H9 (cell line): Measurements from ENCODE around the gene BDH1. TPM values are rescaled to one million over a fixed set of nuclear protein-coding genes. Genes with fewer than 3 reads are reported as not detected.
"Not testable (repeated sequence)": the region's sequence is repeated elsewhere in the genome, so short reads cannot be mapped to it uniquely, and the experiment has no call there.

Experiments used
- DNase-seq: peaks from one replicate; pipeline ENCODE4 v3.0.0-alpha.2; 2017
- H2AFZ ChIP-seq: one replicate; pipeline ENCODE4 v1.6.1; 2013; ENCODE audit warnings: mild to moderate bottlenecking, low read length, control low read depth, moderate library complexity
- H2AK5ac ChIP-seq: 2 replicates; pipeline ENCODE4 v1.6.1; 2013; ENCODE audit warnings: low read length, control low read depth, mixed read lengths; ENCODE audit not compliant: insufficient read length
- H2BK120ac ChIP-seq: one replicate; pipeline ENCODE4 v1.6.1; 2013; ENCODE audit warnings: low read depth, mild to moderate bottlenecking, low read length, control low read depth, inconsistent platforms; ENCODE audit not compliant: poor library complexity, severe bottlenecking
- H2BK12ac ChIP-seq: 2 replicates; pipeline ENCODE4 v1.6.1; 2013; ENCODE audit warnings: low read length, control low read depth, mixed read lengths, low read depth; ENCODE audit not compliant: insufficient read length
- H2BK15ac ChIP-seq: 2 replicates; pipeline ENCODE4 v1.6.1; 2013; ENCODE audit warnings: low read depth, low read length, control low read depth
- H2BK20ac ChIP-seq: one replicate; pipeline ENCODE4 v1.6.1; 2013; ENCODE audit warnings: low read depth, mild to moderate bottlenecking, low read length, control low read depth, inconsistent platforms; ENCODE audit not compliant: poor library complexity, severe bottlenecking
- H2BK5ac ChIP-seq: 2 replicates; pipeline ENCODE4 v1.6.1; 2013; ENCODE audit warnings: low read length, control low read depth, mixed read lengths; ENCODE audit not compliant: insufficient read length
- H3K14ac ChIP-seq: 2 replicates; pipeline ENCODE4 v1.6.1; 2013; ENCODE audit warnings: low read length, control low read depth; ENCODE audit not compliant: insufficient read depth
- H3K18ac ChIP-seq: 2 replicates; pipeline ENCODE4 v1.6.1; 2013; ENCODE audit warnings: low read depth, mild to moderate bottlenecking, mixed read lengths, low read length, control low read depth; ENCODE audit not compliant: insufficient read length
- H3K23ac ChIP-seq: 2 replicates; pipeline ENCODE4 v1.6.1; 2013; ENCODE audit warnings: low read length, control low read depth, mixed read lengths, low read depth; ENCODE audit not compliant: insufficient read length
- H3K23me2 ChIP-seq: 2 replicates; pipeline ENCODE4 v1.6.1; 2013; ENCODE audit warnings: low read depth, mild to moderate bottlenecking, mixed read lengths, low read length, control low read depth; ENCODE audit not compliant: insufficient read length, poor library complexity, severe bottlenecking
- H3K27ac ChIP-seq: 2 replicates; pipeline ENCODE4 v1.5.1; 2013; ENCODE audit warnings: low read length, control low read depth, mixed read lengths, low read depth; ENCODE audit not compliant: insufficient read length
- H3K27me3 ChIP-seq: 2 replicates; pipeline ENCODE4 v1.6.1; 2013; ENCODE audit warnings: low read length, control low read depth, inconsistent platforms; ENCODE audit not compliant: insufficient read depth
- H3K4ac ChIP-seq: 2 replicates; pipeline ENCODE4 v1.6.1; 2013; ENCODE audit warnings: low read depth, mild to moderate bottlenecking, control low read depth, inconsistent platforms, low read length, moderate library complexity
- H3K4me1 ChIP-seq: 2 replicates; pipeline ENCODE4 v1.6.1; 2013; ENCODE audit warnings: low read length, control low read depth, inconsistent platforms; ENCODE audit not compliant: insufficient read depth
- H3K4me2 ChIP-seq: 2 replicates; pipeline ENCODE4 v1.6.1; 2013; ENCODE audit warnings: low read length, control low read depth, mixed read lengths; ENCODE audit not compliant: insufficient read length, insufficient read depth
- H3K56ac ChIP-seq: 2 replicates; pipeline ENCODE4 v1.6.1; 2013; ENCODE audit warnings: low read depth, mild to moderate bottlenecking, mixed read lengths, low read length, control low read depth; ENCODE audit not compliant: insufficient read length
- H3K79me1 ChIP-seq: 2 replicates; pipeline ENCODE4 v1.6.1; 2013; ENCODE audit warnings: low read depth, mild to moderate bottlenecking, moderate library complexity, low read length, control low read depth, inconsistent platforms; ENCODE audit not compliant: insufficient read depth, poor library complexity, severe bottlenecking
- H3K79me2 ChIP-seq: 2 replicates; pipeline ENCODE4 v1.6.1; 2013; ENCODE audit warnings: low read length, control low read depth, inconsistent platforms; ENCODE audit not compliant: insufficient read depth
- H3K9ac ChIP-seq: 2 replicates; pipeline ENCODE4 v1.6.1; 2013; ENCODE audit warnings: low read length, control low read depth, mixed read lengths; ENCODE audit not compliant: insufficient read length; ENCODE audit errors: extremely low read depth
- H3K9me3 ChIP-seq: one replicate; pipeline ENCODE4 v1.6.1; 2013; ENCODE audit warnings: low read depth, low read length, inconsistent platforms; ENCODE audit not compliant: control insufficient read depth
- H3T11ph ChIP-seq: one replicate; pipeline ENCODE4 v1.6.1; 2013; ENCODE audit warnings: mild to moderate bottlenecking, low read length, control low read depth, inconsistent platforms
- H4K20me1 ChIP-seq: one replicate; pipeline ENCODE4 v1.6.1; 2013; ENCODE audit not compliant: control insufficient read depth, insufficient read length, insufficient read depth
- H4K5ac ChIP-seq: 2 replicates; pipeline ENCODE4 v1.6.1; 2013; ENCODE audit warnings: low read depth, mild to moderate bottlenecking, mixed read lengths, low read length, control low read depth; ENCODE audit not compliant: insufficient read length
- H4K8ac ChIP-seq: replicated peaks from 2 replicates; pipeline ENCODE4 v1.6.1; 2013; ENCODE audit warnings: low read length, control low read depth, mixed read lengths, low read depth; ENCODE audit not compliant: insufficient read length
- H4K91ac ChIP-seq: 2 replicates; pipeline ENCODE4 v1.6.1; 2013; ENCODE audit warnings: low read depth, mild to moderate bottlenecking, moderate library complexity, mixed read lengths, low read length, control low read depth; ENCODE audit not compliant: insufficient read length
- H3K27ac Mint-ChIP-seq, 3 experiments: 2 replicates in 2 of 3; 3 replicates in 1 of 3; pipeline ENCODE4 v1.8.0; 2020 to 2021; ENCODE audit warnings: mixed read lengths in 3 of 3, mild to moderate bottlenecking in 1 of 3, moderate library complexity in 1 of 3
- H3K27me3 Mint-ChIP-seq: 2 replicates; pipeline ENCODE4 v1.8.0; 2021; ENCODE audit warnings: low read depth, mild to moderate bottlenecking, moderate library complexity, mixed read lengths
- H3K36me3 Mint-ChIP-seq, 3 experiments: 2 replicates in 2 of 3; 3 replicates in 1 of 3; pipeline ENCODE4 v1.8.0; 2020 to 2021; ENCODE audit warnings: low read depth in 3 of 3, mixed read lengths in 3 of 3; ENCODE audit not compliant: insufficient read depth in 1 of 3
- H3K4me1 Mint-ChIP-seq, 2 experiments: 2 replicates each; pipeline ENCODE4 v1.8.0; 2020; ENCODE audit warnings: mixed read lengths in 2 of 2
- H3K4me3 Mint-ChIP-seq, 2 experiments: 2 replicates in 1 of 2; 3 replicates in 1 of 2; pipeline ENCODE4 v1.8.0; 2020 to 2021; ENCODE audit warnings: mild to moderate bottlenecking in 2 of 2, mixed read lengths in 2 of 2, moderate library complexity in 1 of 2
- H3K9me3 Mint-ChIP-seq, 2 experiments: 2 replicates in 1 of 2; 3 replicates in 1 of 2; pipeline ENCODE4 v1.8.0; 2020; ENCODE audit warnings: mild to moderate bottlenecking in 2 of 2, mixed read lengths in 2 of 2, moderate library complexity in 1 of 2
- WGBS: extraction: QIAGEN DNeasy Blood & Tissue Kit; methylation state at CpG from one replicate; pipeline ENCODE4 v1.1.7; 2013; ENCODE audit warnings: missing lambda C conversion rate, low lambda C conversion rate, mixed read lengths; ENCODE audit not compliant: insufficient read length; ENCODE audit errors: extremely low coverage; 5-methylcytosine and 5-hydroxymethylcytosine counted together
- total RNA-seq: library from RNA; stranded (reverse); gene quantifications from 2 replicates; pipeline ENCODE4 v1.2.1, GENCODE V29; 2021
- TF ChIP-seq, protein P1 (sequence below): fragments of 200-600 bp; sonication (generic); conservative IDR thresholded peaks from 3 replicates; pipeline ENCODE4 v1.8.0; 2021; ENCODE audit warnings: antibody characterized with exemption, mild to moderate bottlenecking

BDH1 gene
- total RNA-seq, 1 experiment from 2014 or later: 23.8 TPM

DNA sequence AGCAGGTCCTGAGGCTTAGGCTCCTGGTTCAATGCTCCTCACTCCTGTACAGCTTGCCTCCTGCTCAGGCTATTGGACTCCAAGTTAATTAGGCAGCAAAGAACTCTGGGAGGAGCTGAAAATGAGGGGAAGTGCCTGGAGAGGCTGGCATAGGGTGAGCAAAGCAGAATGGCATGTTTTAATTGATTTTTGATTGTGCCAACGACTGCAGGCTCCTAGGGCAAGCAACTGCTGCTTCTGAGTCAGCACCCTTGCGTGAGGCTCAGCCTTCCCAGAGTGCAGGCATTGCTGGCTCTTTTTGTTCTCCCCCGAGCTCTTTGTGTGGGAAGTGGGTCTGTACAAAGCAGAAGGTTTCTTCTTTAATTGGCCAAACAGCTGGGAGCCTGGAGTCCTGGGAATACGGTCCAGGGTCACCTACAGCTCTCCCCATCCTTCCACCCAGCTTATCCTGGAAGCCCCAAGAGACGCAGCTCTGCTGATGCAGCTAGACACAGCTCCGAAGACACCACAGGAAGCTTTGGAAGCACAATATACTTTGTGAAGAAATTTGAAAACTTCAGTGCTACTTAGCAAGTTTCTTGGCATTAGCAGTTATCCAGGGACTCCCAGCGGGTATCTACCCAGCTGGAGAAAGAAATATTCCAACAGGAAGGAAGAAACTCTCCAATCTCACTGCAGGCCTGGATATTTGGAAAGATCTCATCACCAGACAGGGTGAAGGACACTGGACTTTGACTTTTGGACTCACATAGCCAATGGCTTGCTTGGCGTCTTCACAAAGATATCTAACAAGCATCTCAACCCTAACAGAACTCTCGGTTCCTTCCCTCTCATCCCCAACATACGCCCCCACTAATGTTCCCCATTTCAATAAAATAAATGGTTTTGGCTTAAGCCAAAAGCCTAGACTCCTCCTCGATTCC, 76.8 kb downstream of the BDH1 start:
- Histone ChIP-seq H3K9me3 (no peaks in the 10 kb centered on the region), H2BK15ac (no peak overlapping the region), H3K27me3 (no peaks in the 10 kb centered on the region), H2BK120ac (no peak overlapping the region), H3K27ac (no peak overlapping the region), H3K4ac (no peak overlapping the region), H3K56ac (no peak overlapping the region), H4K5ac (no peak overlapping the region), H4K8ac (no peak overlapping the region), H2AK5ac (no peak overlapping the region), H4K20me1 (no peaks in the 10 kb centered on the region), H3T11ph (no peak overlapping the region), H3K9ac (no peak overlapping the region), H3K79me1 (no peaks in the 10 kb centered on the region), H3K23me2 (no peaks in the 10 kb centered on the region), H3K79me2 (no peaks in the 10 kb centered on the region), H3K4me1 (peaks cover 11% of the 10 kb centered on the region; the same call in 1 of the 2 replicates), H2BK5ac (no peak overlapping the region), H2BK20ac (no peak overlapping the region), H2AFZ (no peak overlapping the region), H3K14ac (no peak overlapping the region), H2BK12ac (no peak overlapping the region), H3K18ac (no peak overlapping the region), H4K91ac (no peak overlapping the region), H3K23ac (no peak overlapping the region), H3K4me2 (no peak overlapping the region)
- WGBS: 100% methylated on average over 2 of the region's 11 CpGs
- Mint-ChIP-seq H3K27me3 (peaks cover 12% of the 10 kb centered on the region), H3K9me3 (no peaks in the 10 kb centered on the region), H3K36me3 (peaks cover 0 to 3% (median 3%) of the 10 kb centered on the region in 3 experiments; a peak in 1 of 7 replicates), H3K4me3 (no peak overlapping the region), H3K27ac (no peak overlapping the region; a peak in 1 of 7 replicates), H3K4me1 (peaks cover 30 to 37% of the 10 kb centered on the region in 2 experiments)
- DNase-seq: no peak
- TF ChIP-seq, protein P1, sequence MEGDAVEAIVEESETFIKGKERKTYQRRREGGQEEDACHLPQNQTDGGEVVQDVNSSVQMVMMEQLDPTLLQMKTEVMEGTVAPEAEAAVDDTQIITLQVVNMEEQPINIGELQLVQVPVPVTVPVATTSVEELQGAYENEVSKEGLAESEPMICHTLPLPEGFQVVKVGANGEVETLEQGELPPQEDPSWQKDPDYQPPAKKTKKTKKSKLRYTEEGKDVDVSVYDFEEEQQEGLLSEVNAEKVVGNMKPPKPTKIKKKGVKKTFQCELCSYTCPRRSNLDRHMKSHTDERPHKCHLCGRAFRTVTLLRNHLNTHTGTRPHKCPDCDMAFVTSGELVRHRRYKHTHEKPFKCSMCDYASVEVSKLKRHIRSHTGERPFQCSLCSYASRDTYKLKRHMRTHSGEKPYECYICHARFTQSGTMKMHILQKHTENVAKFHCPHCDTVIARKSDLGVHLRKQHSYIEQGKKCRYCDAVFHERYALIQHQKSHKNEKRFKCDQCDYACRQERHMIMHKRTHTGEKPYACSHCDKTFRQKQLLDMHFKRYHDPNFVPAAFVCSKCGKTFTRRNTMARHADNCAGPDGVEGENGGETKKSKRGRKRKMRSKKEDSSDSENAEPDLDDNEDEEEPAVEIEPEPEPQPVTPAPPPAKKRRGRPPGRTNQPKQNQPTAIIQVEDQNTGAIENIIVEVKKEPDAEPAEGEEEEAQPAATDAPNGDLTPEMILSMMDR: no peak

DNA sequence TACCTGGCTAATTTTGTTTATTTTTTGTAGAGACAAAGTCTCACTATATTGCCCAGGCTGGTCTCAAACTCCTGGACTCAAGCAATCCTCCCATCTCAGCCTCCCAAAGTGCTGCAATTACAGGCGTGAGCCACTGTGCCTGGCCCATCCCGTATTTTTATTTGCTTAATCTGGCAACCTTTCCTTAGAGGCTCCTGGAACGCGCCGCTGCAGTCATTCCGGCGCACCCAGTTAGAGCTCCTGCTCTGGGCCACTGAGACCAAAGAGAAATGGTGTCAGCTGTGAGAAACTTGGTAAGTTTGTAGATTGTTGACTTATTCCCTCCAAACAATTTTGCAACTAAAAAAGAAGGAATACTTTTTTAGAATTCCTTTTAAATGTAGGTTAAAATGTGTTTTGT, 78.0 kb downstream of the BDH1 start:
- not testable (repeated sequence) for H2AFZ ChIP-seq, H2BK20ac ChIP-seq, H3K4ac ChIP-seq, H3K27me3 ChIP-seq, H3K18ac ChIP-seq, H3K36me3 Mint-ChIP-seq, H2BK12ac ChIP-seq, H3K4me3 Mint-ChIP-seq, H3K9me3 Mint-ChIP-seq, H3K23ac ChIP-seq, H2BK5ac ChIP-seq, H2BK120ac ChIP-seq, H3K9ac ChIP-seq, H3T11ph ChIP-seq, H3K56ac ChIP-seq, H3K9me3 ChIP-seq, H3K14ac ChIP-seq, H3K79me1 ChIP-seq, H2BK15ac ChIP-seq, H3K79me2 ChIP-seq, DNase-seq, H3K27ac ChIP-seq, H3K27ac Mint-ChIP-seq, H4K5ac ChIP-seq, H4K8ac ChIP-seq, H2AK5ac ChIP-seq, H4K20me1 ChIP-seq, H4K91ac ChIP-seq, H3K23me2 ChIP-seq, H3K4me2 ChIP-seq
- H3K4me1 Mint-ChIP-seq: peaks cover 28 to 34% of the 10 kb centered on the region in 2 experiments
- H3K27me3 Mint-ChIP-seq: peaks cover 14% of the 10 kb centered on the region
- no CpG with 5 or more reads among the region's 7 CpGs for WGBS
- H3K4me1 ChIP-seq: peaks cover 11% of the 10 kb centered on the region; the same call in 1 of the 2 replicates
